ENCODE measurements around the gene CLMN. TPM values are rescaled to one million over a fixed set of nuclear protein-coding genes. Genes with fewer than 3 reads are reported as not detected.
A peak's percentile ranks its signal among the peaks of the same experiment; 100 is the strongest.

The CLMN gene, protein sequence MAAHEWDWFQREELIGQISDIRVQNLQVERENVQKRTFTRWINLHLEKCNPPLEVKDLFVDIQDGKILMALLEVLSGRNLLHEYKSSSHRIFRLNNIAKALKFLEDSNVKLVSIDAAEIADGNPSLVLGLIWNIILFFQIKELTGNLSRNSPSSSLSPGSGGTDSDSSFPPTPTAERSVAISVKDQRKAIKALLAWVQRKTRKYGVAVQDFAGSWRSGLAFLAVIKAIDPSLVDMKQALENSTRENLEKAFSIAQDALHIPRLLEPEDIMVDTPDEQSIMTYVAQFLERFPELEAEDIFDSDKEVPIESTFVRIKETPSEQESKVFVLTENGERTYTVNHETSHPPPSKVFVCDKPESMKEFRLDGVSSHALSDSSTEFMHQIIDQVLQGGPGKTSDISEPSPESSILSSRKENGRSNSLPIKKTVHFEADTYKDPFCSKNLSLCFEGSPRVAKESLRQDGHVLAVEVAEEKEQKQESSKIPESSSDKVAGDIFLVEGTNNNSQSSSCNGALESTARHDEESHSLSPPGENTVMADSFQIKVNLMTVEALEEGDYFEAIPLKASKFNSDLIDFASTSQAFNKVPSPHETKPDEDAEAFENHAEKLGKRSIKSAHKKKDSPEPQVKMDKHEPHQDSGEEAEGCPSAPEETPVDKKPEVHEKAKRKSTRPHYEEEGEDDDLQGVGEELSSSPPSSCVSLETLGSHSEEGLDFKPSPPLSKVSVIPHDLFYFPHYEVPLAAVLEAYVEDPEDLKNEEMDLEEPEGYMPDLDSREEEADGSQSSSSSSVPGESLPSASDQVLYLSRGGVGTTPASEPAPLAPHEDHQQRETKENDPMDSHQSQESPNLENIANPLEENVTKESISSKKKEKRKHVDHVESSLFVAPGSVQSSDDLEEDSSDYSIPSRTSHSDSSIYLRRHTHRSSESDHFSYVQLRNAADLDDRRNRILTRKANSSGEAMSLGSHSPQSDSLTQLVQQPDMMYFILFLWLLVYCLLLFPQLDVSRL
- total RNA-seq = 0.68 and 1.5 TPM in 2 replicates

DNA sequence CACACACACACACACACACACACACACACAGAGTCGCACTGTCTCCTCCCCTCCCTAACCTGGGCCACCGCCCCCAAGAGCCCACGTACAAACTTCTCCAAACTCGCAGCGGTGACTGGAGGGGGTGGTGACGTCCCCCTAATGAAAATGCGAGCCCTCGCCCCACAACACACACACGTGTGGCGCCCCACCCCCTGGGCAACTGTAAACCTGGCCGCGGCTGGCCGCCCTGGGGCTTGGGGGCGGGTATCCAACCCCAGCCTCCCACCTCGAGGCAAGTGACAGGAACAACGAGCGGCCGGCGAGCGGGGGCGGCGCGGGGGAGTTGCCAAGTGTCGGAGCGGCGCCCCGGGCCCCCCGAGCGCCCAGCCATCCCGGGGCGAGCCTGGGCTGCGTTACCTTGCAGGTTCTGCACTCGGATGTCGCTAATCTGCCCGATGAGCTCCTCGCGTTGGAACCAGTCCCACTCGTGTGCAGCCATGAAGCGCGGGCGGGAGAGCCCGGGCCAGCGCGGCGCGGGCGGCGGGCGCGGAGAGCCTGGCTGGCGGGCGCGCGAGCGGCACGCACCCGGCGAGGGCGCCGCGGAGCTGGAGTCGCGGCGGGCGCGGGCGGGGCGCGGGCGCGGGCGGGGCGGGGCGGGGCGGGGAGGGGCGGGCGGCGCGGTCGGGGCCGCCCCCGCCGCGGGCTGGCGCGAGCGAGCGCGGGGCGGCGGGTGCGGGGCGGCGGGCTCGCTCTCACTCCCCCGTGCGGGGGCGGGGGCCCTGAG lies at the start of gene CLMN:
Gene CLMN (minus strand): TSS at position 597 of the 766 bp plus-strand sequence. CDS start 116 bp downstream, at position 481.
- DNase-seq = peak; percentile 49

DNA sequence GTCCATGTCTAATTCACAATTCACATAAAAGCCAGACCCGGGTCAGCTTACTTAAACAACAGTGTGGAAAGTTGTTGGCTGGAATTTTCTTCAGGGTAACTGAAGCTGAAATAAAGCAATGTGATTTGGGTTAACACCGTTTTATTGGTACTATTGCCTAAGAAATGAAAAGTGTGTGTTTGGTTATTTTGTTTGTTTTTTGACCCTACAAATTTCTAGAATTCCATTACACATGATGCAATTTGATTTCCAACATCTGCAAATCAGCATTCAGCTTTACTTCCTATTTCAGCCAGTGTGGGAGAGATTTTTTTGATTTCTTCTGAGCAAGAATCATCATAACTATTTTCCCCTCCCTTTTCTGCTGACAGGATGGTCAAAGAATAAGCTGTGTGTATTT lies 45.7 kb upstream of the CLMN start:
- DNase-seq = no peak

DNA sequence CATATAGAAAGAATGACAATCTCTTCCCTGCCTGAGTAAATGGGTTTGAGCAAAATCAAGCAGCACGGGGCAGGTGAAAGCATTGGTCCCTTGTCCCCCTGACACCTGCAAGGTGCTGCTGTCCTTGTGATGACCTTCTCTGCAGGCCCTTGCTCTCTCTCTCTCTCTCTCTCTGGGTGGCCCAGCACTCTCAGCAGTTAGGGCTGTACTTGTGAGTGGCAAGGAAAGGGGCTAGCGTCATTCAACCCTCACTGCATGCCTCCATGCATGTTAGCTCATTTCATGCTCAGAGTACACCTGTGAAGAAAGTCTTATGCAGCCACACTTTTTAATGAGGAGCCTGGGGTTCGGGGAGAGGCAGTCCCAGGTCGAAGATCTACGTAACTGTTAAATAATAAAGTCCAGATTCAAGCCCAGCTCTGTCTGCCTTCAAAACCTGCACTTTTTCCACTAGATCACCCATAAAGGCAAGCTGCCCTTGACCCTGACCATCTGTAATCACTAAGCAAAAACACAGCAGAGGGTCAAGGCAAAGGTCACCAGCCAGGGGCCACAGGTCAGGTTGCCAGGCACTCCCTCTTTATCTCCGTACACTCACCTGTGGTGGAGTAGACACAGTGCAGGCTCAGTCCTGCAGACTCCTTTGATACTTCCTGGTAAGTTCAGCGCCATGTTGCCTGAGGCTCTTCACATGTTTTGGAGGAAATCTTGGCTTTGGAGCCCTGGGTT lies 44.9 kb upstream of the CLMN start:
- DNase-seq = no peak

DNA sequence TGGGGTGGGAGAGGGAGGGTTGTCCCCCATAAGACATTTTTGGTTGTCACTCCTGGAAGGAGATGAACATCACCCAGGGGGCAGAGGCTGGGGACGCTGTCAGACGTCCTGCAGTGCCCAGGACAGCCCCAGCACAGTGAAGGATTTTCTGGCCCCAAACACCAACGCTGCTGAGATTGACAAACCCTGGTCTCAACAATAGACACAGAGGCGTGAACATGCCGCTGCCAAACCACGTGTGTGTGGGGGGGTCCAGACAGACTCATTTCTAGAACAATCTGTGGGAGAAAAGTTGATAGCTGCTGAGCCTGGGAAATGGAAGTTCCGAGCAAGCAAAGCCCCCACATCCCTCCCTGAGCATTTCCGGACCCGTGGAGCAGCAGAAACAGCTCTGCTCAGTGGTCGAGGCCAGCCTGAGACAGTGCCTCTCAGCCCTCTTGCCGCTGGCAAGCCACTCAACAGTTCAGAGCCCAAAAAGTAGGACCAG lies 43.8 kb upstream of the CLMN start:
- DNase-seq = no peak

DNA sequence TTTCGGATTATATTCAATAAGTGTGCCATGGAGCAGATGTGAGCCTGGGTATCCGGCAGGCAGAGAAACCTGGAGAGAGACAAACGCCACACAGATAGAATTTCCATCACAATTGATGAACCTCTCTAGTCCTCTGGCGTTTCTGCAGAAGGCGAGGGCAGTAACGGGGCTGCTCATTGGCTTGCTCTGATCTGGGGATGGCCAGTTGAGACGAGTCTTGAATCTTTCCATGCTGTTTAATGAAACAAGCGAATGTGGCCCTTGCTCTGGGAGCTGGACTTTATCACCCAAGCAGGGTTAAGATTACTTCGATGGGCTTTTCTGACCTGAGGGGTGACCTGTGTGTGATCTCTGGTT lies 42.4 kb upstream of the CLMN start:
- DNase-seq = no peak

DNA sequence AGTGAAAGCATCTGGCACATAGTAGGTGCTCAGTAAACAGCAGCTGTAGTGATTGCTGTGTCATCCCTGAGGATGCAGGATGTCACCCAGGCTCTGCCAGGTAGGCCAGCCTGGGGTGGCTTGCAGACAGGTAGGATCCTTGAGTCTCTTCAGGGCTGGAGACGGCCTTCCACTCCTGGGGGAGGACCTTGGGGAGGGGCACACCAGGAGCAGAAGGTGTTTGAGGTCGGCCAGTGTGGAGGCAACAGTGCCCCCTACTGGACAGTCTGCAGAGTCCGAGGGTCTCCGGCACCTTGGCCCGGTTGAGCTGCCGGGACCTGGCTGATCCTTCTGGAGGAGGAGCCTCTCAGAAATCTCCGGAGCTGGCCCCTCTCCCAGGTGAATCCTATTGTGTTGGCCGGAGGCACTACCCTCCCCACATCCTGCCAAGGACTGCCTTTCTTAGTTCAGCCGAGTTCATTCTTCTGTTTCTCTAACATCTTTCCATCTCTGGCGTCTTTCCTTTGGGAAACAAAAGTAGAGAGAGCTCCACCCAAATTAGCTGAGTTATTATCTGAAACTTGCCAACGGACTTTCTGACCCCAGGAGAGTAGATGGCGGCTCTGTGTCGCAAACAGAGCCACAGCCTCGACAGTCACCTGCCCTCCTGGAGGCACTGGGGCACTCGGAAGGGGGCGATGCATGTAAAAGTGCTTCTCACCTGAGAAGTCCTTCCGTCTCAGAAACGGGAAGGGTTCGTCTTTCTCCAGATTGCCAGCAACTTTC lies 41.8 kb upstream of the CLMN start:
- DNase-seq = peak; percentile 67

DNA sequence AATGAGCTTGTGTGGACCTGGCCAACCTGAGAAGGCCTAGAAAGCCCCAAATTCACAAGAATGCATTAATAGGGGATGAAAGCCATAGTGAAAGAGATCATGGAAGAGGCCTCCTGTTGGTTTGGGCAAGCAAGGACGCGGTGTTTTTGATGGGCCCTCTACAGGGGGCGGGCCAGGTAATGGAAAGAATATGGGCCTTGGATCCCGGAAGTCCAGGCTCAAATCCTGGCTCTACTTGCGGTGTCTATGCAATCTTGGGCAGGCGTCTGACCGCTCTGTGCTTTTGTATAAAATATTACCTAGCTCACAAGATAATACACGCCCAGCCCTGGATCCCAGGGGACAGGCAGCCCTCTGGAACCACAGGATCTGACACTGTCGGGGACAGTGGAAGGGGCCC lies 41.1 kb upstream of the CLMN start:
- no peak for DNase-seq

DNA sequence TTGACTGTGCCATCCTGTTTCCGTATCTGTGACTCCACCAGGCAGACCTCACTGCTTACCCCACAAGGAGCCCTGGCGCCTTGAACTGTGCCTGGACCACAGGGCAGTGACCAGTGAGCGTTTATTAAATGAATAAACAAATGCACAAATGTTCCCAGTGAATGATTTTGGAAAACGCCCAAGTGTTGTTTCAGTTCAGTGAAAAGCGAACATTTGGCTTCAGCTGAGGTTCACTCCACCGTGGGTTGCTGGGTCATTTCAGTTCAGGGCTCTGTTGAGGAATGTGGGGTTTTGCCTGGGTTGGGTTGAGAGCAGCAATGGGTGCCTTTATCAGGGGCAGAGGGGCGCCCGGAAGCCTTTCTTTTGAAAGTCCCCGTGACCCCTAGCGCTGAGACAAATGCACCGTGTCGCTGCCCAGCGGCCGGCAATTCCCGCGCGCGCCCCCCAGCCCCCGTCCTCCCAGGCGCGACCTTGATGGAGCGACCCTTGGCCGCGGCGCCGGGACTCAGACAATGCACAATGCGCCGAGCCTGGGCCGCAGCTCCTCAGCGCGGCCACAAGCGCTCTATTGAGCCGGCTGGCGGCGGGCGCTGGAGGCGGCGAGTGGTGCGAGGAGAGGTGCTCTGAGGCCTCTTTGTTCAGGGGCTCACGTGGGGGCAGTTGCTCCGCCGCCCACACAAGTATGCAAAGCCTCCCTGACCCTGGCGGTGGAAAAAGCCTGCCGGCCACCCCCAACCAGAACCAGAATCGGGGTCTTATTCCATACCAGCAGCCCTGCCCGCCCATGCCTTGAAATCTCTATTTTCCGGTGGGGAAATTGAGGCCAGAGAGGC lies 40.5 kb upstream of the CLMN start:
- peak; percentile 35 for DNase-seq

DNA sequence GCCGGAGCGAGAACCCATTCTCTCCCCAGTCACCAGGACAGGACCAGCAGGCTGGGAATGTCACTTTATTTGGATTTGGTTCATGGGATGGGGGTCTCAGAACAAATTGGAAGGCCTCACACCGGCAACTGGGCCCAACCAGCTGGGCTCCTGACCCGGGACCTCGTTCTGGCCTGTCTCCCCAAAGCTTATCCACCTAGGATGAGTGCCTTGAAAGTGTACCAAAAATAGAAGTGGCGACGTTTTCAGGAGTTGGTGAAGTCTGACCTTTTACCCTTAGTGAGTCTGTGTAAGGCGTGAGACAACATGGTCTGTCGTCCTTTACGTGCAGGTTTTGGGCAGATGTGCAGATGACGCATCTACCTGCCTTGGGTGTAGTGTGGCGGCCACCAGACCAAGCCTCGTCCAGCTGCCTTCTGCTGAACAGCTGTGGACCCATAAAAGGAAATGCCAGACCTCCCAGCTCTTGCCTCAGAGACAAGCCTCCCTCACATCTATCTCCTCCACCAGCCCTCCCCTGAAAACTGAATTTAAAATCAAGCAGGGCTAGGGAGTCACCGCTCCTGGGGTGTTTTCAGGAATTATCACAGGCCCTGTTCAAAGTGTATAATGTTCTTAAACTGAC lies 36.6 kb upstream of the CLMN start:
- DNase-seq = no peak

DNA sequence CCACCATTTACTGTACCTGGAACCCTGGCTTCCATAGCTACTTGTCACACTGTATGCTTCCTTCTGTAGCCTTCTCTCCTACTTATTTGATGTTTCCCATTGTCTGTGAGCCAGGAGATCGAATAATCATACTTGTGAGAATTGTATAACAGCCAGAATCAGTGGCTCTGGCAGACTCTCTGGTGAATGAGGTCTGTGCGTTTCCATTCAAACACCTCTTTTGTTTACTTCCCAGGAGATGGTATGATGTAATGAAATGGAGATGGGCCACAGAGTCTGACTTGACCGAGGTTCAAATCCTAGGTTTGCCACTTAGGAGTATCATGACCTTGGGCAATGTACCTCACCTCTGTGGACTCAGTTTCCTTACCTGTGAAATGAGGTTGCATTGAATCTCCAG lies 35.7 kb upstream of the CLMN start:
- DNase-seq = no peak

DNA sequence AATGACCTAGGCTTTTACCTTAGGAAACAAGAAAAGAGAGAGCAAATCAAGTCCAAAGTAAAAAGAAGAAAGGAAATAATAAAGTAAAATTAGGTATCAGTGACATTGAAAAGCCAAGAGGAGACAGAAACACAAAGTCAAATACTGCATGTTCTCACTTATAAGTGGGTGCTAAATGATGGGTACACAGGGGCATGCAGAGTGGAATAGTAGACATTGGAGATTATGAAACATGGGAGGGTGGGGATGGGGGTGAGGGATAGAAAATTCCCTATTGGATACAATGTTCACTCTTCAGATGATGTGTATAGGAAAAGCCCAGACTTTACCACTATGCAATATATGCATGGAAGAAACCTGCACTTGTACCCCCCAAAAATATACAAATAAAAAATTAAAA lies 35.1 kb upstream of the CLMN start:
- no peak for DNase-seq

DNA sequence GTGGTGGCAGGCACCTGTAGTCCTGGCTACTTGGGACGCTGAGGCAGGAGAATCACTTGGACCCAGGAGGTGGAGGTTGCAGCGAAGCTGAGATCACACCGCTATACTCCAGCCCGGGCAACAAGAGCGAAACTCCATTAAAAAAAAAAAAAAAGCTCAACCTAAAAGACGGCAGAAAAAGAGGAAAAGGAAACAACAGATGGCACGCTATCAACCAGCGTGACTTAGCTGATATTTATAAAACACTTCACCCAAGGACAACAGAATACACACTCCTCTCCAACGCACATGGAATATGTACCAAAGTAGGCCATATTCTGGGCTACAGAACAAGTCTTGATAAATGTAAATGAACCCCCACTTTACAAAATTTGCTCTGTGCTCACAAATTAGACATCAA lies 34.0 kb upstream of the CLMN start:
- DNase-seq = no peak

DNA sequence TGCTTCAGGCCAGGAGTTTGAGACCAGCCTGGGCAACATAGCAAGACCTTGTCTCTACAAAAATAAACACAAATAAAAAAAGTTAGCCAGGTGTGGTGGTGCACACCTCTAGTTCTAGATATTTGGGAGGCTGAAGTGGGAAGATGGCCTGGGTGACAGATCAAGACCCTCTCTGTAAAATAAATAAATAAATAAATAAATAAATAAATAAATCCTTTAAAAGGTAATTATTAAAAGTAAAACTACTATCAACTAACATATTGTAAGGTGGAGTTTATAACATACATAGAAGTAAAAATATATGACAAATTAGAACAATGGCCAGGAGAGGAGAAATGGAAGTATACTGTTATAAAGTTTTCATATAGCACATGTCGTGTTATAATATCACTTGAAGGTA lies 33.3 kb upstream of the CLMN start:
- no peak for DNase-seq

DNA sequence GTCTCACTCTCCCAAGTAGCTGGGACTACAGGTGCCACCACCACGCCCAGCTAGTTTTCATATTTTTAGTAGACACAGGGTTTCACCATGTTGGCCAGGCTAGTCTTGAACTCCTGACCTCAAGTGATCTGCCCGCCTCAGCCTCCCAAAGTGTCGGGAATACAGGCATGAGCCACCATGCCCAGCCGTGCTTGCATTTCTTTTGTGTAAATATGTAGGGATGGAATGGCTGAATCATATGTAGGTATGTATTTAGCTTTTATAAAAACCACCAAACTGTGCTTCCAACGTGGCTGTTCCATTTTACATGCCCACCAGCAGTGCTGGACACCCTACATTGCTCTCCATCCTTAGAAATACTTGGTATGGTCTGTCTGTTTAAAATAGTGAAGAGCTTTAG lies 32.8 kb upstream of the CLMN start:
- DNase-seq = no peak

DNA sequence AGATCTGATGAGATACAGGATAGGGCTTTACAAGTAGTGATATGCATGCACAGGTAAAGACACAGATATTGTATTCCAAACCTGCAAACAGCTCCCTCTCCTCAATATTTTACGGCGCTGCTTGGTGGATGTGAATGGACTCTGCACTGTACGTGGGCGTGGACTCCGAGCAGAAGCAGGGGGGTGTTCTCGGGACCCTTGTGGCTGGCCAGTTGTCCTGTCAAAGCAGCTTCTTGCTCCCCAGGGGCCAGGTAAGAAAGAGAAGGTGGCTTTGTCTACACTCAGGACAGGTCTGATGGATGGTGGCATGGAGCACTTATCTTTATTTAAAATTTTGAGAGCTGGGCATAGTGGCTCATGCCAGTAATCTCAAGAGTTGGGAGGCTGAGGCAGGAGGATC lies 29.5 kb upstream of the CLMN start:
- DNase-seq = no peak

DNA sequence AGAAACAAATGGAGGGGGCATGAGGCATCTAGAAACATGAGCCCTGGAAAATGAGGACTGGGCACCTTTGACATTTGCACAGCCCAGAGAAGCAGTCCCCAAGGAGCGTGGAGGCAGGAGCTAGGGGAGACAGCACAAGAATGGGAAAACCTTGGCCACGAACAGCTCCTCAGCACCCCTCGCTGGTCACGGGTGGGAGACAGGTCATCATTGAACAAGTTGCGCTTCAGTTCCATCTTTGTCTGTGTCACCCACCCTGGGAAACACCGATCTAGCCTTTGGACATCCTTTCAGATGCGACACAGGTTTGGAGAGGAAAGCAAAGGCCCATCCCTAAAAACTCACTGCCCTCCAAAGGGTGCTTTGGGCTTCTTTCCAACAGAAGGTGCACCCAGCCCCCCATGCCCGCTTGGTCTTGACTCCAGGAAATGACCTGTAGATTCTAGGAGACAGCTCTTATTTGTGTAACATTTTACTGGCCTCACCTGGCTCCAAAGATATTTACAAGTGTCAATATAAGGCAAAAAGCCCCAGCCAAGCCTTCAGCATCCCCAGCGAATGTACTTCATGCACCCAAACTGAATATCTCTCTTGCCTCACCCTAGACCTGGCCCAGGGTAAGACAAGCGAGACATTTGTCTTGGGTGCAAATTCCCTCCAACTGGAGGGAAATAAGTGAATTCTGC lies 28.8 kb upstream of the CLMN start:
- DNase-seq = no peak

DNA sequence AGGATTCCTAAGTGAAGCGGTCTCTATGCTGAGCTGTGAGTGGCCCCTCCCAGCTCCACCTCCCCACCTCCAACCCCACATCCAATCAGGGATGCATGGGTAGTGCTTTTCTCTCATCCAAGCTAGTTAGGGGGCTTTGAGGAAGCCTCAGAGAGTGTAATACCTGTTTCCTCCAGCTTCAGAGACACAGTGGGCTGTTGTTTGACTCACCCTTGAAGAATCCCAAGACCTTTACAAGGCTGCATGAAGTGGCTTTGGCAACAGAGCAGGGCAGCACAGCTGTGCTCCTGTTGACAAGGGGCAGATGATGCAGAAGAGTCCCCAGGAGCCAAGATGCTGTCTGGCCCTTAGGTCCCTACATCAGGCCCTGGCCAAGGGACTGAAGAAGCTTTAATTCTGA lies 27.1 kb upstream of the CLMN start:
- DNase-seq = no peak

DNA sequence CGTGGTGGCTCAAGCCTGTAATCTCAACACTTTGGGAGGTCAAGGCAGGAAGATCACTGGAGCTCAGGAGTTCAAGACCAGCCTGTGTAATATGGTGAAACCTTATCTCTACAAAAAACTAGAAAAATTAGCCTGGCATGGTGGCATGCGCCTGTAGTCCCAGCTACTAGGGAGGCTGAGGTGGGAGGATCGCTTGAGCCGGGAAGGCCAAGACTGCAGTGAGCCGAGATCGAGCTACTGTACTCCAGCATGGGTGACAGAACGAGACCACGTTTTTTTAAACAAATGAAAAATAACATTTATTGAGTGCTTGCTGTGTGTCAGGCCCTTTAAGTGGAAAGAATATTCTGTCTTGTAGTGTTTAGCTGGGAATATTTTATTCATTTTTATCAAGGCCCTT lies 26.6 kb upstream of the CLMN start:
- DNase-seq = no peak

DNA sequence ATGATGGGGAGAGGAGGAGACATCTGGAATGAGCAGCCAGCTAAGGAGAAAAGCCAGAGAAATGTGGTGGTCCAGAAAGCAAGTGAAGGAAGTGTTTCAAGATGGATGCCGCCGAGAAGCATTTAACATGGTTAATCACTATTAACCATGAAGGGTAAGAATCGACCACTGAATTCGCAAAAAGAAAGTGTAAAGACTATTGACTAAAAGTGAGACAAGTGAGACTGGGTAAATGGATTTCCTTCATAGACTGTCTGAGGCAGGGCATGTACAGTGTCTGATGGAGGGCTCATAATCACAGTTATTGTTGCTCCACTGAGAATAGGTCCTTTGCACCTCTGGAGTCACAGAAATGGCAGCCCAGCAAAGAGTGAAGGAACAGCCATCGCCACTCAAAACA lies 25.3 kb upstream of the CLMN start:
- no peak for DNase-seq

All from dermis blood vessel endothelial cell (primary cell).